Endothelial cell of umbilical vein (primary cell): Measurements from ENCODE around the gene ARL5C. TPM values are rescaled to one million over a fixed set of nuclear protein-coding genes. Genes with fewer than 3 reads are reported as not detected.

Source experiments
- BruUV-seq: library from RNA; stranded (reverse); fragments of 400-500 nt; replicated peaks from 2 replicates; lab custom pipeline; 2021; lab: Mats Ljungman, UMichigan
- CTCF ChIA-PET: fragments of 300-600, 350-600 bp; sonication (Branson Sonifier 250); formaldehyde crosslinking; loops from one replicate; lab custom pipeline; 2021; ENCODE audit warnings: antibody characterized with exemption, inconsistent platforms; lab: Charles Lee
- POLR2A ChIA-PET: fragments of 300-600, 350-600 bp; sonication (Branson Sonifier 250); formaldehyde crosslinking; loops from one replicate; lab custom pipeline; 2021; ENCODE audit warnings: antibody characterized with exemption, inconsistent platforms; lab: Charles Lee
- DNase-seq: peaks from one replicate; pipeline ENCODE4 v3.0.0-alpha.2; 2011; ENCODE audit warnings: low read depth, low spot score
- FAIRE-seq: peaks from 2 replicates; lab custom pipeline; 2011; peaks lifted over from hg19 to GRCh38; lab: Jason Lieb, UNC
- H2AFZ ChIP-seq: 2 replicates; pipeline ENCODE4 v1.6.0; 2012; ENCODE audit warnings: low read depth, low read length, control low read depth, inconsistent platforms
- H3K27ac ChIP-seq: 2 replicates; pipeline ENCODE4 v1.5.1; 2011; ENCODE audit warnings: low read depth, mild to moderate bottlenecking, control low read depth, low read length, moderate library complexity; ENCODE audit not compliant: insufficient read depth
- H3K27me3 ChIP-seq, 2 experiments: 2 replicates each; pipeline versions ENCODE4 v1.6.0 to v1.6.1; 2011; ENCODE audit warnings: low read length in 2 of 2, mixed read lengths in 1 of 2; ENCODE audit not compliant: control insufficient read depth in 2 of 2, insufficient read depth in 2 of 2
- H3K36me3 ChIP-seq, 2 experiments: 2 replicates in 1 of 2; 3 replicates in 1 of 2; pipeline ENCODE4 v1.5.1; 2011; ENCODE audit warnings: low read length in 2 of 2, mild to moderate bottlenecking in 1 of 2, moderate library complexity in 1 of 2; ENCODE audit not compliant: control insufficient read depth in 2 of 2, insufficient read depth in 2 of 2; ENCODE audit errors: extremely low read depth in 1 of 2
- H3K4me1 ChIP-seq: 3 replicates; pipeline ENCODE4 v1.5.1; 2011; ENCODE audit warnings: mild to moderate bottlenecking, low read length; ENCODE audit not compliant: control insufficient read depth, insufficient read depth; ENCODE audit errors: extremely low read depth
- H3K4me2 ChIP-seq: 2 replicates; pipeline ENCODE4 v1.6.1; 2011; ENCODE audit warnings: low read length, control low read depth, mixed read lengths; ENCODE audit not compliant: insufficient read depth
- H3K4me3 ChIP-seq, 3 experiments: fragments of 200-600 bp in 1 of 3; sonication (generic), shearing (Covaris generic) in 1 of 3; replicated peaks in 1 of 3; 2 replicates each; pipeline ENCODE4 v1.5.1; 2011 to 2016; ENCODE audit warnings: control low read depth in 3 of 3, low read length in 3 of 3, mild to moderate bottlenecking in 2 of 3, inconsistent platforms in 1 of 3, low read depth in 1 of 3, moderate library complexity in 1 of 3; ENCODE audit not compliant: insufficient read depth in 1 of 3
- H3K79me2 ChIP-seq: 2 replicates; pipeline ENCODE4 v1.6.0; 2012; ENCODE audit warnings: low read length, inconsistent platforms; ENCODE audit not compliant: control insufficient read depth, insufficient read depth
- H3K9ac ChIP-seq: replicated peaks from 2 replicates; pipeline ENCODE3; 2011; ENCODE audit warnings: low read length, control low read depth; ENCODE audit not compliant: insufficient read depth; ENCODE audit errors: extremely low read depth
- H3K9me1 ChIP-seq: replicated peaks from 3 replicates; pipeline ENCODE4 v1.6.0; 2011; ENCODE audit warnings: mild to moderate bottlenecking, low read length; ENCODE audit not compliant: control insufficient read depth, insufficient read depth; ENCODE audit errors: extremely low read depth
- H3K9me3 ChIP-seq: replicated peaks from 2 replicates; pipeline ENCODE4 v1.5.1; 2012; ENCODE audit warnings: low read length, inconsistent platforms; ENCODE audit not compliant: control insufficient read depth, insufficient read depth
- H4K20me1 ChIP-seq: replicated peaks from 2 replicates; pipeline ENCODE3; 2011; ENCODE audit warnings: mild to moderate bottlenecking, low read length; ENCODE audit not compliant: control insufficient read depth, insufficient read depth; ENCODE audit errors: extremely low read depth
- CTCF ChIP-seq, 2 donors: IDR thresholded peaks; 1 replicate in 1 of 2; 2 replicates in 1 of 2; pipeline ENCODE4 v1.5.1; 2011; ENCODE audit warnings: low read length in 2 of 2, mild to moderate bottlenecking in 2 of 2, moderate library complexity in 2 of 2, control low read depth in 1 of 2, inconsistent platforms in 1 of 2, low read depth in 1 of 2; ENCODE audit not compliant: insufficient read depth in 1 of 2; ENCODE audit errors: extremely low read depth in 1 of 2
- EZH2 ChIP-seq: IDR thresholded peaks from 2 replicates; pipeline ENCODE4 v1.6.1; 2012; ENCODE audit warnings: borderline replicate concordance, low read depth, mild to moderate bottlenecking, moderate library complexity, low read length, inconsistent platforms; ENCODE audit not compliant: severe bottlenecking
- FOS ChIP-seq: IDR thresholded peaks from 2 replicates; pipeline ENCODE4 v1.6.1; 2011; ENCODE audit warnings: mild to moderate bottlenecking, low read length, moderate library complexity, borderline replicate concordance; ENCODE audit not compliant: insufficient read depth
- GATA2 ChIP-seq: IDR thresholded peaks from 2 replicates; pipeline ENCODE4 v1.7.0; 2011; ENCODE audit warnings: low read depth, mild to moderate bottlenecking, moderate library complexity, mixed read lengths, low read length; ENCODE audit not compliant: insufficient read length, insufficient read depth
- JUN ChIP-seq: IDR thresholded peaks from 2 replicates; pipeline ENCODE4 v1.6.1; 2011; ENCODE audit warnings: borderline replicate concordance, low read depth; ENCODE audit not compliant: insufficient read length, insufficient read depth
- MAX ChIP-seq: IDR thresholded peaks from 2 replicates; pipeline ENCODE4 v1.6.1; 2011; ENCODE audit not compliant: insufficient read depth, insufficient read length
- MYC ChIP-seq: IDR thresholded peaks from one replicate; pipeline ENCODE4 v1.6.1; 2011; ENCODE audit warnings: mild to moderate bottlenecking, low read depth, low read length
- POLR2A ChIP-seq: IDR thresholded peaks from 2 replicates; pipeline ENCODE4 v1.6.1; 2012; ENCODE audit warnings: low read depth, mild to moderate bottlenecking, control low read depth, low read length
- POLR2AphosphoS5 ChIP-seq: IDR thresholded peaks from 2 replicates; pipeline ENCODE4 v1.6.1; 2012; ENCODE audit warnings: low read depth, mild to moderate bottlenecking, control low read depth, low read length, moderate library complexity; ENCODE audit not compliant: insufficient read depth
- dilution Hi-C: fragments of 300-500 bp; cut with MboI; formaldehyde crosslinking; loops from one replicate; pipeline ENCODE4 v1.15.0; 2019; ENCODE audit warnings: low sequenced_read_pairs; ENCODE audit not compliant: extremely low pct_ligation_motif_present
- intact Hi-C: fragments of 100-400 bp; cut with micrococcal nuclease; formaldehyde crosslinking; loops from one replicate; pipeline ENCODE4 v1.10.0; 2022
- polyA plus RNA-seq, 4 experiments: library from polyadenylated mRNA; depleted of rRNA in 3 of 4; stranded (reverse) in 3 of 4; unstranded in 1 of 4; fragments of >200 nt; gene quantifications; 2 replicates each; pipeline versions ENCODE4 v1.2.1 to v1.2.3, GENCODE V29; 2011 to 2012; ENCODE audit warnings: missing spikeins in 1 of 4
- total RNA-seq: library from RNA; stranded (reverse); gene quantifications from 2 replicates; pipeline ENCODE4 v1.2.3, GENCODE V29; 2021

Gene ARL5C
- total and polyA plus RNA-seq, 2 donors (not counting 3 experiments of a cell fraction or from before 2014, with no cell fraction given), result not detected

- H3K27me3 ChIP-seq, result no peaks in the 10 kb centered on the region
- H3K9ac ChIP-seq, result no peak overlapping the region
- H3K4me2 ChIP-seq, result no peak overlapping the region
- no peaks in the 10 kb centered on the region for H3K4me1 ChIP-seq
- no peaks in the 10 kb centered on the region for H3K79me2 ChIP-seq
- POLR2A ChIA-PET, result no interaction called here
- no peaks in the 10 kb centered on the region for H3K36me3 ChIP-seq
- no peak overlapping the region for H3K27ac ChIP-seq
- no peak overlapping the region for H2AFZ ChIP-seq
- no TSS peak for BruUV-seq
- dilution Hi-C loops, result no loop called here
- DNase-seq (no peak), FAIRE-seq (no peak)
- H4K20me1 ChIP-seq, result no peaks in the 10 kb centered on the region
- CTCF ChIA-PET, result interaction anchor here (14.1 kb wide), 1 partner anchor 158 kb away, joined by 550 read pairs; no protein-coding TSS in a partner anchor
- intact Hi-C loops, result no loop called here
- H3K9me3 ChIP-seq, result no peaks in the 10 kb centered on the region
- H3K4me3 ChIP-seq, result no peak overlapping the region
- H3K9me1 ChIP-seq, result no peaks in the 10 kb centered on the region
- TF ChIP-seq CTCF (IDR thresholded peaks at IDR 0.05; ENCODE audit: extremely low read depth in 1 of 2, insufficient read depth in 1 of 2, low read depth in 1 of 2, low read length in 2 of 2) (no peak), FOS (no peak), MYC (no peak), POLR2A (no peak), EZH2 (no peak), POLR2AphosphoS5 (no peak), MAX (no peak), GATA2 (no peak), JUN (no peak)
These were observed 23.9 kb downstream of the ARL5C start for GRCh38 chr17:39141915-39142664.
